ENCODE measurements around the gene LYPD5. TPM values are rescaled to one million over a fixed set of nuclear protein-coding genes. Genes with fewer than 3 reads are reported as not detected.

The LYPD5 gene
- total and polyA plus RNA-seq, 4 experiments from 2014 or later = 0.27 to 0.97 (median 0.50) TPM

DNA sequence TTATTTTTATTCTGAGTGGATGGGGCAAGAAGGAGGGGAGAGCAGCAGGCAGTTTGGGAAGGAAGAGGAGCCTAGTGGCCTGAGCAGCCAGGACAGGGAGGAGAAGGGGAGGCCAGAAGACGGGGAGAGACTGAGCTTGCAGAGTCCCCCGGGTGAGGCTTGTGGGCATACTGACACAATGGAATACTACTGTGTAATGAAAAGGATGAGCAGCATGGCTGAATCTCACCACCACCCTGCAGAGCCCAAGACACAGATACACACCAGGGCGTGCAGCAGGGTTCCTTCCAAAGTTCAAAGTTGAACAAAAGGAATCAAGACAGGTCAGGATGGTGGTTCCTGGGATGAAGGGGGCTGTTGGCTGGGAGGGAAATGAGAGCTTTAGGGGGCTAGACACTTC is 39.4 kb downstream of the LYPD5 start:
- Histone ChIP-seq H3K27ac (ENCODE audit: low read depth, low read length) (no peak overlapping the region), H3K4me1 (ENCODE audit: insufficient read depth, low read length) (peaks cover 40% of the 10 kb centered on the region), H3K4me3 (ENCODE audit: low read length in 2 of 2) (no peak overlapping the region), H3K36me3 (ENCODE audit: insufficient read depth, low read length) (no peaks in the 10 kb centered on the region), H3K27me3 (ENCODE audit: insufficient read depth, low read length) (no peaks in the 10 kb centered on the region), H3K9me3 (ENCODE audit: control insufficient read depth in 1 of 2, low read length in 2 of 2) (no peaks in the 10 kb centered on the region)
- ChIA-PET POLR2A (ENCODE audit: partially characterized antibody) (interaction anchor here (0.8 to 11.4 kb wide), 7 partner anchors 9 to 94 kb away, joined by 3 to 116 read pairs (median 4); partner anchors contain the start of genes KCNN4 and SMG9), CTCF (ENCODE audit: partially characterized antibody) (interaction anchor here (1.1 to 7.0 kb wide), 5 partner anchors 8 to 208 kb away, joined by 3 to 80 read pairs (median 7); partner anchors contain the start of gene SMG9)
- intact Hi-C loops (cut with micrococcal nuclease) = no loop called here
- no peaks in the 10 kb centered on the region for H3K9me3 Mint-ChIP-seq
- no peaks in the 10 kb centered on the region for H3K27me3 Mint-ChIP-seq
- no peak overlapping the region for H3K4me3 Mint-ChIP-seq
- peaks cover 7 to 9% of the 10 kb centered on the region in 2 donors for H3K36me3 Mint-ChIP-seq
- H3K27ac Mint-ChIP-seq = peak overlapping the region in 5 of 7 donors; percentile 32 to 88 (median 78)
- no peak for DNase-seq
- H3K4me1 Mint-ChIP-seq = peaks cover 26 to 57% (median 39%) of the 10 kb centered on the region in 4 donors

- Histone ChIP-seq H3K4me3 (ENCODE audit: low read length in 2 of 2) (no peak overlapping the region), H3K27me3 (ENCODE audit: insufficient read depth, low read length) (no peaks in the 10 kb centered on the region), H3K27ac (ENCODE audit: low read depth, low read length) (no peak overlapping the region), H3K4me1 (ENCODE audit: insufficient read depth, low read length) (peaks cover 32% of the 10 kb centered on the region), H3K36me3 (ENCODE audit: insufficient read depth, low read length) (no peaks in the 10 kb centered on the region), H3K9me3 (ENCODE audit: control insufficient read depth in 1 of 2, low read length in 2 of 2) (no peaks in the 10 kb centered on the region)
- H3K4me3 Mint-ChIP-seq = no peak overlapping the region
- peaks cover 0 to 3% (median 0%) of the 10 kb centered on the region in 8 donors for H3K9me3 Mint-ChIP-seq
- ChIA-PET CTCF (ENCODE audit: partially characterized antibody) (interaction anchor here (1.4 to 3.1 kb wide), 2 partner anchors 15 to 16 kb away, joined by 3 to 11 read pairs; no protein-coding TSS in a partner anchor), POLR2A (ENCODE audit: partially characterized antibody) (interaction anchor here (1.3 kb wide), 1 partner anchor 16 kb away, joined by 4 read pairs; no protein-coding TSS in a partner anchor)
- H3K27ac Mint-ChIP-seq = peak overlapping the region in 1 of 7 donors; percentile 51
- H3K27me3 Mint-ChIP-seq = no peaks in the 10 kb centered on the region
- peaks cover 0 to 2% of the 10 kb centered on the region in 2 donors for H3K36me3 Mint-ChIP-seq
- intact Hi-C loops (cut with micrococcal nuclease) = no loop called here
- DNase-seq = no peak
- peaks cover 17 to 47% (median 37%) of the 10 kb centered on the region in 4 donors for H3K4me1 Mint-ChIP-seq
Observed at GRCh38 chr19:43760941-43761340, 41.3 kb downstream of the LYPD5 start.

DNA sequence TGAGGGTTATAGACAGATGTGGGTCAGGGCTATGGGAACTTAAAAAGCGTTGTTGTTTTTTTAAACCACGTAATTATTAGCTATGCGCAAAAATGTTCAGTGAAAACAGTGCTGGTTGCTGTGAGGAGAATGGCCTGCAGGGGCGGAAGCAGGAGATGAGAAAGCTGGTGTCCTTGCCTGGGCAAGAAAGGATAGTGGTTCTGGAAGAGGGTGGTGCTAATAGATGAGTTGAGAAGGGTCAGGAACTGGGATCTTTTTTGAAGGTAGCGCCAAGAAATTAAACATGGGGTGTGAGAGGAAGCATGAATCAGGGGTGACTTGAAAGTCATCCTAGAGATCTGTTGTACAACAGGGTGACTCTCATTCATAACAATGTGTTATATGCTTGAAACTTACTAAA is 42.7 kb downstream of the LYPD5 start:
- ChIA-PET POLR2A (ENCODE audit: partially characterized antibody) (no interaction called here), CTCF (ENCODE audit: partially characterized antibody) (interaction anchor here (1.2 to 3.1 kb wide), 3 partner anchors 8 to 20 kb away, joined by 3 to 11 read pairs (median 4); no protein-coding TSS in a partner anchor)
- Histone ChIP-seq H3K4me3 (ENCODE audit: low read length in 2 of 2) (no peak overlapping the region), H3K27ac (ENCODE audit: low read depth, low read length) (no peak overlapping the region), H3K36me3 (ENCODE audit: insufficient read depth, low read length) (no peaks in the 10 kb centered on the region), H3K27me3 (ENCODE audit: insufficient read depth, low read length) (no peaks in the 10 kb centered on the region), H3K4me1 (ENCODE audit: insufficient read depth, low read length) (peaks cover 20% of the 10 kb centered on the region), H3K9me3 (ENCODE audit: control insufficient read depth in 1 of 2, low read length in 2 of 2) (no peaks in the 10 kb centered on the region)
- Mint-ChIP-seq H3K4me3 (no peak overlapping the region), H3K27me3 (no peaks in the 10 kb centered on the region), H3K9me3 (peaks cover 0 to 3% (median 0%) of the 10 kb centered on the region in 8 donors), H3K36me3 (peaks cover 0 to 6% of the 10 kb centered on the region in 2 donors), H3K27ac (no peak overlapping the region), H3K4me1 (peaks cover 10 to 45% (median 30%) of the 10 kb centered on the region in 4 donors)
- no peak for DNase-seq
- intact Hi-C loops (cut with micrococcal nuclease) = no loop called here

GRCh38 chr19:43755256-43755801 is 46.9 kb downstream of the LYPD5 start:
- intact Hi-C loops (cut with micrococcal nuclease) = loop anchor here (2.0 kb wide), 1 partner anchor 71 kb away; the partner anchor contains the start of gene ZNF283
- H3K27ac ChIP-seq (ENCODE audit: low read depth, low read length) = peak overlapping the region; percentile 93
- no peaks in the 10 kb centered on the region for H3K27me3 ChIP-seq (ENCODE audit: insufficient read depth, low read length)
- H3K36me3 Mint-ChIP-seq = peaks cover 6 to 24% of the 10 kb centered on the region in 2 donors
- ChIA-PET CTCF (ENCODE audit: partially characterized antibody) (interaction anchor here (0.9 to 7.6 kb wide), 7 partner anchors 10 to 87 kb away, joined by 3 to 80 read pairs (median 9); no protein-coding TSS in a partner anchor), POLR2A (ENCODE audit: partially characterized antibody) (interaction anchor here (0.7 to 6.4 kb wide), 8 partner anchors 10 to 181 kb away, joined by 3 to 116 read pairs (median 10); partner anchors contain the start of genes KCNN4, PLAUR and XRCC1)
- DNase-seq = peak; percentile 73 to 76 (median 75)
- H3K27ac Mint-ChIP-seq = peak overlapping the region; percentile 96 to 99 (median 99)
- H3K27me3 Mint-ChIP-seq = no peaks in the 10 kb centered on the region
- peaks cover 0 to 3% (median 0%) of the 10 kb centered on the region in 8 donors for H3K9me3 Mint-ChIP-seq
- peak overlapping the region; percentile 90 to 97 (median 96) for H3K4me3 Mint-ChIP-seq
- H3K4me1 ChIP-seq (ENCODE audit: insufficient read depth, low read length) = peaks cover 38% of the 10 kb centered on the region
- peak overlapping the region; percentile 94 to 98 for H3K4me3 ChIP-seq (ENCODE audit: low read length in 2 of 2)
- H3K9me3 ChIP-seq (ENCODE audit: control insufficient read depth in 1 of 2, low read length in 2 of 2) = no peaks in the 10 kb centered on the region
- peaks cover 22 to 57% (median 40%) of the 10 kb centered on the region in 4 donors for H3K4me1 Mint-ChIP-seq
- H3K36me3 ChIP-seq (ENCODE audit: insufficient read depth, low read length) = peaks cover 14% of the 10 kb centered on the region

DNA sequence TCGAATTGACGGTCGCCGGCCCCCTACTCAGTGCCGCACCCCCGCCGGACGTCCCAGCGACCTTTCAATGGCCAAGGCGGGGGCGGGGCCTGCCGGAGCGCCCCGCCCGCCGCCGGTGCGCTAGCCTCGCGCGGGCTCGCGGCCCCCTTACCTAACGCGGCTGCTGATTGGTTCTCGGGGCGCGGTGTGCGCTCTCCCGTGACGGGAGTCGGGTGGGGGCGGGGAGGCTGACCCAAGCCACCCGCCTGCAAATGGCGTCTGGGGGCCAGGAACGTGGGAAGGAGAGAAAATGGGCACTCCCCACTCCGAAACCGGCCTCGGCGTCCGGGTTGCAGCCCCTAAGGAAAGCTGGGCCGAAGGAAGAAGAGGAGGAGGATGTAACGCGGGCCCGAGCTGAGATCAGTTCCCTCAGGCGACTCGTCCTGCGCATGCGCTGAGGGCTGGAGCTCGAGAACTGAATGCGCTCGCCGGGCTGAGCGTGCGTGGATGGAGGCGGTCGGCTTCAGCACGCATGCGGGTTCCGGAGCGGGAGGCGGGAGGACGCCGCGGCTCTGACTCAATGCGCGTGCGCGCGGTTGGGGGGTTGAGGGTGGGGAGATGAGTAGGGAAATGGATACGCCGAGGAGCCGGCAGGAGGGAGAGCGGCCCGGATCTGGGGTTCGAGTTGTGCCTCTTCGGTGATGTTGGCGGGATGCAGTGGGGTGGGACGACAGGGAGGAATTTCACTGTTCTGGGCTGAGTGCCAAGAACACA is 47.6 kb downstream of the LYPD5 start, which contains the start of gene SMG9:
SMG9 (minus strand) TSS at position 460 of the 753 bp plus-strand sequence. CDS start 4,221 bp downstream, outside the sequence.
- ChIA-PET CTCF (ENCODE audit: partially characterized antibody) (interaction anchor here (0.9 to 7.6 kb wide), 9 partner anchors 9 to 86 kb away, joined by 3 to 80 read pairs (median 6); no protein-coding TSS in a partner anchor), POLR2A (ENCODE audit: partially characterized antibody) (interaction anchor here (0.6 to 6.4 kb wide), 11 partner anchors 9 to 250 kb away, joined by 3 to 116 read pairs (median 6); partner anchors contain the start of genes KCNN4, PHLDB3, PLAUR and XRCC1)
- Histone ChIP-seq H3K4me1 (ENCODE audit: insufficient read depth, low read length) (peaks cover 38% of the 10 kb centered on the region), H3K4me3 (ENCODE audit: low read length in 2 of 2) (peak within 1 kb of the TSS; percentile 94 to 98), H3K27me3 (ENCODE audit: insufficient read depth, low read length) (no peaks in the 10 kb centered on the region), H3K27ac (ENCODE audit: low read depth, low read length) (peak within 1 kb of the TSS; percentile 93), H3K36me3 (ENCODE audit: insufficient read depth, low read length) (peaks cover 20% of the 10 kb centered on the region), H3K9me3 (ENCODE audit: control insufficient read depth in 1 of 2, low read length in 2 of 2) (no peaks in the 10 kb centered on the region)
- Mint-ChIP-seq H3K4me3 (peak within 1 kb of the TSS; percentile 90 to 97 (median 96)), H3K27me3 (no peaks in the 10 kb centered on the region), H3K9me3 (peaks cover 0 to 3% (median 0%) of the 10 kb centered on the region in 8 donors), H3K27ac (peak within 1 kb of the TSS; percentile 96 to 99 (median 99)), H3K36me3 (peaks cover 12 to 31% of the 10 kb centered on the region in 2 donors), H3K4me1 (peaks cover 22 to 63% (median 41%) of the 10 kb centered on the region in 4 donors)
- DNase-seq = peak; percentile 98 to 100 (median 99)
- intact Hi-C loops (cut with micrococcal nuclease) = loop anchor here (1.0 to 2.0 kb wide), 5 partner anchors 9 to 86 kb away; partner anchors contain the start of genes KCNN4 and ZNF283

- peak overlapping the region; percentile 94 to 98 for H3K4me3 ChIP-seq (ENCODE audit: low read length in 2 of 2)
- no peaks in the 10 kb centered on the region for H3K27me3 ChIP-seq (ENCODE audit: insufficient read depth, low read length)
- Mint-ChIP-seq H3K9me3 (peaks cover 0 to 3% (median 0%) of the 10 kb centered on the region in 8 donors), H3K4me3 (peak overlapping the region; percentile 90 to 97 (median 96)), H3K27me3 (no peaks in the 10 kb centered on the region), H3K4me1 (peaks cover 24 to 63% (median 38%) of the 10 kb centered on the region in 4 donors), H3K36me3 (peaks cover 15 to 36% of the 10 kb centered on the region in 2 donors), H3K27ac (peak overlapping the region; percentile 96 to 99 (median 99))
- H3K36me3 ChIP-seq (ENCODE audit: insufficient read depth, low read length) = peaks cover 25% of the 10 kb centered on the region
- DNase-seq = peak in 1 of 5 donors; percentile 86
- POLR2A ChIA-PET (ENCODE audit: partially characterized antibody) = interaction anchor here (0.6 to 6.4 kb wide), 10 partner anchors 8 to 250 kb away, joined by 3 to 116 read pairs (median 6); partner anchors contain the start of genes KCNN4, PHLDB3 and PLAUR
- intact Hi-C loops (cut with micrococcal nuclease) = loop anchor here (1.0 to 2.0 kb wide), 5 partner anchors 9 to 86 kb away; partner anchors contain the start of genes KCNN4 and ZNF283
- H3K9me3 ChIP-seq (ENCODE audit: control insufficient read depth in 1 of 2, low read length in 2 of 2) = no peaks in the 10 kb centered on the region
- CTCF ChIA-PET (ENCODE audit: partially characterized antibody) = interaction anchor here (0.9 to 7.6 kb wide), 9 partner anchors 9 to 85 kb away, joined by 3 to 80 read pairs (median 6); no protein-coding TSS in a partner anchor
- H3K27ac ChIP-seq (ENCODE audit: low read depth, low read length) = peak overlapping the region; percentile 93
- peaks cover 38% of the 10 kb centered on the region for H3K4me1 ChIP-seq (ENCODE audit: insufficient read depth, low read length)
Observed at GRCh38 chr19:43754253-43754502, 48.1 kb downstream of the LYPD5 start.
